ENCODE data around the gene SUN1.

GRCh38 chr7:794671-795329 lies 37.5 kb upstream of the SUN1 start:
- no peak for TF ChIP-seq MTA3 (IDR thresholded peaks at IDR 0.05; ENCODE audit: borderline replicate concordance)
- TF ChIP-seq EZH2 (IDR thresholded peaks at IDR 0.05; ENCODE audit: borderline replicate concordance, low read depth, low read length), result no peak
- no peak for TF ChIP-seq MEF2D (tag; conservative IDR thresholded peaks at IDR 0.05; ENCODE audit: low read depth)
- TF ChIP-seq, protein P1, sequence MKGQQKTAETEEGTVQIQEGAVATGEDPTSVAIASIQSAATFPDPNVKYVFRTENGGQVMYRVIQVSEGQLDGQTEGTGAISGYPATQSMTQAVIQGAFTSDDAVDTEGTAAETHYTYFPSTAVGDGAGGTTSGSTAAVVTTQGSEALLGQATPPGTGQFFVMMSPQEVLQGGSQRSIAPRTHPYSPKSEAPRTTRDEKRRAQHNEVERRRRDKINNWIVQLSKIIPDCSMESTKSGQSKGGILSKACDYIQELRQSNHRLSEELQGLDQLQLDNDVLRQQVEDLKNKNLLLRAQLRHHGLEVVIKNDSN (CRISPR knock-in tag; IDR thresholded peaks at IDR 0.05), result no peak
- no peak for TF ChIP-seq KLF16 (IDR thresholded peaks at IDR 0.05)
- TF ChIP-seq BACH1 (tag; IDR thresholded peaks at IDR 0.05), result no peak
- TF ChIP-seq CBX3 (IDR thresholded peaks at IDR 0.05; ENCODE audit: borderline replicate concordance in 1 of 2, low read length in 2 of 2), result no peak
- TF ChIP-seq POLR2AphosphoS5 (IDR thresholded peaks at IDR 0.05; ENCODE audit: control insufficient read depth, insufficient read depth, low read depth, low read length), result no peak
- TF ChIP-seq CHD2 (IDR thresholded peaks at IDR 0.05; ENCODE audit: low read depth, low read length), result no peak
- TF ChIP-seq TEAD4 (IDR thresholded peaks at IDR 0.05; ENCODE audit: low read length), result no peak
- TF ChIP-seq TEAD4 (CRISPR knock-in tag; IDR thresholded peaks at IDR 0.05; ENCODE audit: borderline replicate concordance), result no peak
- no peak for TF ChIP-seq RUNX1 (IDR thresholded peaks at IDR 0.05; ENCODE audit: low read depth)
- TF ChIP-seq CTCF (IDR thresholded peaks at IDR 0.05 in 2 of 3, conservative IDR thresholded peaks at IDR 0.05 in 1 of 3; ENCODE audit: insufficient read depth in 2 of 3, low read depth in 1 of 3, low read length in 3 of 3), result no peak
- no peak for TF ChIP-seq POLR2A (conservative IDR thresholded peaks at IDR 0.05)
- TF ChIP-seq POLR2AphosphoS2 (IDR thresholded peaks at IDR 0.05; ENCODE audit: low read length), result no peak
